Adrenal gland (tissue), 12 donors: ENCODE data around the gene ABCF2. TPM values are rescaled to one million over a fixed set of nuclear protein-coding genes. Genes with fewer than 3 reads are reported as not detected.

Experiments
- DNase-seq, 7 donors: peaks; one replicate each; pipeline ENCODE4 v3.0.0-alpha.2; 2019 to 2020
- H3K27ac ChIP-seq, 5 donors: fragments of 200-600 bp; sonication (generic) in 4 of 5; 1 replicate in 3 of 5; 2 replicates in 2 of 5; pipeline versions ENCODE4 v1.5.1 to v1.8.0; 2016 to 2020; ENCODE audit warnings: mild to moderate bottlenecking in 1 of 5
- H3K27me3 ChIP-seq: fragments of 200-600 bp; 2 replicates; pipeline ENCODE4 v1.8.0; 2021
- H3K36me3 ChIP-seq, 2 donors: fragments of 200-600 bp; replicated peaks in 1 of 2; 1 replicate in 1 of 2; 2 replicates in 1 of 2; pipeline versions ENCODE4 v1.5.1 to v1.8.0; 2018 to 2022
- H3K4me1 ChIP-seq, 2 donors: fragments of 200-600 bp; replicated peaks in 1 of 2; 1 replicate in 1 of 2; 2 replicates in 1 of 2; pipeline versions ENCODE4 v1.5.1 to v1.8.0; 2018 to 2021
- H3K4me3 ChIP-seq, 4 donors: fragments of 200-600 bp; sonication (generic) in 3 of 4; one replicate each; pipeline ENCODE4 v1.5.1; 2016 to 2018
- H3K9me3 ChIP-seq, 3 donors: fragments of 200-600 bp; sonication (generic) in 1 of 3; replicated peaks in 1 of 3; 1 replicate in 2 of 3; 2 replicates in 1 of 3; pipeline versions ENCODE4 v1.5.1 to v1.8.0; 2016 to 2021
- POLR2A ChIP-seq, 2 donors: fragments of 450-650 bp; IDR thresholded peaks; one replicate each; pipeline ENCODE4 v1.6.1; 2017; ENCODE audit warnings: antibody characterized with exemption in 2 of 2, mild to moderate bottlenecking in 2 of 2, moderate library complexity in 1 of 2
- WGBS, 4 donors: extraction: QIAGEN DNeasy Blood & Tissue Kit in 2 of 4; methylation state at CpG; one replicate each; pipeline versions ENCODE4 v1.1.5 to v1.1.7; 2013 to 2017; 5-methylcytosine and 5-hydroxymethylcytosine counted together
- intact Hi-C, 2 donors: fragments of 100-400 bp; cut with DNase I; formaldehyde crosslinking; loops; one replicate each; pipeline versions ENCODE4 v1.14.1 to v1.15.0; 2022 to 2023
- polyA plus RNA-seq, 3 donors: library from polyadenylated mRNA; stranded (reverse); fragments of 200-250 nt in 2 of 3; fragments of 350-450 nt in 1 of 3; fragmentation: Illumina TruSeq in 1 of 3; extraction: RNeasy Lipid Tissue Mini Kit (QIAGEN cat#74804) in 1 of 3; gene quantifications; one replicate each; pipeline ENCODE4 v1.2.3, GENCODE V29; 2013 to 2014
- total RNA-seq, 9 donors: library from RNA; depleted of rRNA in 4 of 9; stranded (reverse); fragments of >200 nt in 4 of 9; fragments of 120-200 nt in 1 of 9; fragmentation: NEBNext Ultra II Directional in 1 of 9; extraction: Animal tissue kit (Norgen Biotek cat#: 25700) in 1 of 9; gene quantifications; one replicate each; pipeline versions ENCODE4 v1.1.0 to v1.2.4, GENCODE V29; 2013 to 2023
- TF ChIP-seq, protein P1 (sequence below), 6 experiments: fragments of 450-650 bp in 4 of 6; fragments of 200-600 bp in 2 of 6; sonication (generic) in 1 of 6; IDR thresholded peaks; 1 replicate in 5 of 6; 2 replicates in 1 of 6; pipeline versions ENCODE4 v1.5.1 to v1.8.0; 2016 to 2021; ENCODE audit warnings: antibody characterized with exemption in 6 of 6, mild to moderate bottlenecking in 2 of 6, moderate library complexity in 1 of 6
- donor health status: healthy with polysubstance abuse.
- donor health status: Bipolar disorder and iron deficiency.
- donor health status: DM: yes; HTN: yes; CAD: no.
- donor health status: DM: no; HTN: no; CAD: no.
- donor health status: DM: no; HTN: no; CAD: no.
- donor health status: DM: yes; HTN: yes; CAD: no.

ABCF2 gene
- total and polyA plus RNA-seq, 12 donors = 15.6 to 110 (median 29.3) TPM

- Histone ChIP-seq H3K4me1 (peaks cover 42 to 62% of the 10 kb centered on the region in 2 donors), H3K4me3 (peak overlapping the region in 2 of 4 donors; percentile 4 to 57), H3K9me3 (no peaks in the 10 kb centered on the region), H3K27me3 (no peaks in the 10 kb centered on the region), H3K36me3 (peaks cover 0 to 21% of the 10 kb centered on the region in 2 donors), H3K27ac (peak overlapping the region in 1 of 5 donors; percentile 99)
- peak in 3 of 7 donors; percentile 45 to 58 (median 57) for DNase-seq
- TF ChIP-seq, protein P1, sequence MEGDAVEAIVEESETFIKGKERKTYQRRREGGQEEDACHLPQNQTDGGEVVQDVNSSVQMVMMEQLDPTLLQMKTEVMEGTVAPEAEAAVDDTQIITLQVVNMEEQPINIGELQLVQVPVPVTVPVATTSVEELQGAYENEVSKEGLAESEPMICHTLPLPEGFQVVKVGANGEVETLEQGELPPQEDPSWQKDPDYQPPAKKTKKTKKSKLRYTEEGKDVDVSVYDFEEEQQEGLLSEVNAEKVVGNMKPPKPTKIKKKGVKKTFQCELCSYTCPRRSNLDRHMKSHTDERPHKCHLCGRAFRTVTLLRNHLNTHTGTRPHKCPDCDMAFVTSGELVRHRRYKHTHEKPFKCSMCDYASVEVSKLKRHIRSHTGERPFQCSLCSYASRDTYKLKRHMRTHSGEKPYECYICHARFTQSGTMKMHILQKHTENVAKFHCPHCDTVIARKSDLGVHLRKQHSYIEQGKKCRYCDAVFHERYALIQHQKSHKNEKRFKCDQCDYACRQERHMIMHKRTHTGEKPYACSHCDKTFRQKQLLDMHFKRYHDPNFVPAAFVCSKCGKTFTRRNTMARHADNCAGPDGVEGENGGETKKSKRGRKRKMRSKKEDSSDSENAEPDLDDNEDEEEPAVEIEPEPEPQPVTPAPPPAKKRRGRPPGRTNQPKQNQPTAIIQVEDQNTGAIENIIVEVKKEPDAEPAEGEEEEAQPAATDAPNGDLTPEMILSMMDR (IDR thresholded peaks at IDR 0.05) = peak in 4 of 6 experiments; percentile 14 to 57 (median 33)
- no peak for TF ChIP-seq POLR2A (IDR thresholded peaks at IDR 0.05)
- 1 to 5% (median 4%) methylated on average over 13 to 60 of the region's 60 CpGs for WGBS, 4 donors
- intact Hi-C loops = loop anchor here (5.0 kb wide), 1 partner anchor 57 kb away; no protein-coding TSS in a partner anchor
These were observed 18.5 kb upstream of the ABCF2 start for GRCh38 chr7:151245360-151246101.

DNA sequence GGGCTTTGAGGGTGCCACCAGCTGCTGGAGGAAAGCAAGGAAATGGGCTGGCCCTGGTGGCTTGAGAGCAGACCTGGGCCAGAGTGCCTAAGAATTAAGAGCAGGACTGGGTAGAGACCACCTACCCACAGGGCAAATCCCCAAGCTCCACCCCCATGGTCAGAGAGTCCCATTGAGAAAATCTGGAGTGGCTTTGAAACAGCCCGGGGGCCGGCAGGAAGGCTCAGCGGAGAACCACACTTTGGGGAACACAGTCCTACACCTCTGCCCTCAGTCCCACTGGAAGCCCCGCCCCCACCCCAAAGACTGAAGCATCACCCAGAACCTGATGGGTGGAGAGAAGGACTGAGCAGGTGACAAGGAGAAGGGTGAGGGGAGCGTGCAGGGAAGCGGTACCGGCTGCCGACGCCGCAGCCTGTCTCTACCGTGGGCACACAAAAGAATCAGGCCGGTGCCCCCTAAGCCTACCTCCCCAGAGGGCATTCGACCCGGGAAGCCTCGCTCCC is 17.9 kb upstream of the ABCF2 start:
- 14 to 28% (median 18%) methylated on average over 5 to 15 of the region's 15 CpGs for WGBS, 4 donors
- Histone ChIP-seq H3K27ac (no peak overlapping the region), H3K4me1 (peaks cover 35 to 56% of the 10 kb centered on the region in 2 donors), H3K9me3 (no peaks in the 10 kb centered on the region), H3K4me3 (peak overlapping the region in 2 of 4 donors; percentile 4 to 57), H3K36me3 (peaks cover 0 to 24% of the 10 kb centered on the region in 2 donors), H3K27me3 (no peaks in the 10 kb centered on the region)
- TF ChIP-seq POLR2A (IDR thresholded peaks at IDR 0.05) = no peak
- TF ChIP-seq, protein P1 (IDR thresholded peaks at IDR 0.05) = no peak
- intact Hi-C loops = loop anchor here (5.0 kb wide), 1 partner anchor 57 kb away; no protein-coding TSS in a partner anchor
- DNase-seq = peak in 1 of 7 donors; percentile 29

DNA sequence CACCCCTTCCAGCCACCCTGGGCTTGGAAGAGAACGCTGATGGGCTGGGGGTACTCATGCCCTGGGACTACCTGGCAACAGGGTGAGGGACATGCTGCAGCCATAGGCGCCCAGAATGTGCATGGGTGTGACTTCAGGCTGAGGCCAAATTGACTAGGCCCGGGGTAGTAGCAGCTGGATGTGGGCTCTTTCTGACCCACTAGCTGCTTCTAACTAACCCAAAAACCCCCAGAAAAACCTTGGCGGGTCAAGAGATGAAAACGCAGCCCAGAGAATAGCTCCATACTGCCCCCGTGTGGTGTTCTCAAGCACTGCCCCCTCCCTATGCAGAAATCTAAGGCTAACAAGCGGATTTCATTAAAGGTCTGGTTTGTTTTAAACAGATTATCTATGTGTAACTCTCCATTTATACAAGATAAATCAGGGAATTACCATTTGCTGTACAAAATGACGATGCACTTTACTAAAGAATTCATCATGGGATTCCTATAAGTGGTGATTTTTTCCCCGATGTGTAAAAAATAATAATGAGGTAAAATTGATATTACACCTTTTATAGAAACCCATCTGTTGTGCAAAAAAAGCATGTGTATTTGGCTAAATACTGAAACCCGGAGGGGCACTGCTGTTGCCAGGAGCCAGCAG is 17.3 kb upstream of the ABCF2 start:
- Histone ChIP-seq H3K9me3 (no peaks in the 10 kb centered on the region), H3K36me3 (peaks cover 0 to 30% of the 10 kb centered on the region in 2 donors), H3K27me3 (no peaks in the 10 kb centered on the region), H3K4me1 (peaks cover 30 to 50% of the 10 kb centered on the region in 2 donors), H3K27ac (peak overlapping the region in 1 of 5 donors; percentile 10), H3K4me3 (peak overlapping the region in 1 of 4 donors; percentile 57)
- TF ChIP-seq, protein P1 (IDR thresholded peaks at IDR 0.05) = peak; percentile 77 to 96 (median 81)
- no peak for TF ChIP-seq POLR2A (IDR thresholded peaks at IDR 0.05)
- intact Hi-C loops = no loop called here
- peak in 5 of 7 donors; percentile 58 to 87 (median 65) for DNase-seq
- 20 to 27% (median 23%) methylated on average over 9 to 10 of the region's 10 CpGs for WGBS, 4 donors
